Measurements from ENCODE around the gene MRTFB. TPM values are rescaled to one million over a fixed set of nuclear protein-coding genes. Genes with fewer than 3 reads are reported as not detected.

Gene MRTFB
- total RNA-seq, 1 experiment from 2014 or later, result 30.0 TPM

- intact Hi-C loops (cut with micrococcal nuclease), result no loop called here
- CTCF ChIA-PET, result interaction anchor here (0.6 to 0.9 kb wide), 2 partner anchors 85 to 86 kb away, joined by 3 read pairs; no protein-coding TSS in a partner anchor
- H3K4me1 Mint-ChIP-seq (ENCODE audit: insufficient read depth, unreplicated experiment), result peaks cover 37% of the 10 kb centered on the region
- peaks cover 14% of the 10 kb centered on the region for H3K36me3 Mint-ChIP-seq (ENCODE audit: insufficient read depth, unreplicated experiment)
- no peak overlapping the region for H3K4me3 Mint-ChIP-seq (ENCODE audit: unreplicated experiment)
- no peaks in the 10 kb centered on the region for H3K27me3 Mint-ChIP-seq (ENCODE audit: insufficient read depth, unreplicated experiment)
- no peak overlapping the region for H3K27ac Mint-ChIP-seq (ENCODE audit: low read depth, unreplicated experiment)
- no peaks in the 10 kb centered on the region for H3K9me3 Mint-ChIP-seq (ENCODE audit: unreplicated experiment)
- POLR2A ChIA-PET, result interaction anchor here (1.3 kb wide), 1 partner anchor 10 kb away, joined by 6 read pairs; no protein-coding TSS in a partner anchor
- TF ChIP-seq CTCF (IDR thresholded peaks at IDR 0.05; ENCODE audit: unreplicated experiment), result no peak
- BruUV-seq (replicated peaks), result no TSS peak
- DNase-seq (ENCODE audit: unreplicated experiment), result no peak
Measured at GRCh38 chr16:14086477-14086876, 15.4 kb downstream of the MRTFB start.

- H3K36me3 Mint-ChIP-seq (ENCODE audit: insufficient read depth, unreplicated experiment), result peaks cover 7% of the 10 kb centered on the region
- no peak overlapping the region for H3K4me3 Mint-ChIP-seq (ENCODE audit: unreplicated experiment)
- TSS peak; percentile 43 for BruUV-seq (replicated peaks)
- H3K4me1 Mint-ChIP-seq (ENCODE audit: insufficient read depth, unreplicated experiment), result peaks cover 37% of the 10 kb centered on the region
- H3K27ac Mint-ChIP-seq (ENCODE audit: low read depth, unreplicated experiment), result peak overlapping the region; percentile 47
- no peaks in the 10 kb centered on the region for H3K9me3 Mint-ChIP-seq (ENCODE audit: unreplicated experiment)
- DNase-seq (ENCODE audit: unreplicated experiment), result no peak
- ChIA-PET CTCF (interaction anchor here (0.8 to 0.9 kb wide), 3 partner anchors 22 to 167 kb away, joined by 3 read pairs; partner anchors contain the start of gene ERCC4), POLR2A (interaction anchor here (0.7 to 1.3 kb wide), 4 partner anchors 9 to 43 kb away, joined by 4 to 6 read pairs (median 4); no protein-coding TSS in a partner anchor)
- no peaks in the 10 kb centered on the region for H3K27me3 Mint-ChIP-seq (ENCODE audit: insufficient read depth, unreplicated experiment)
- intact Hi-C loops (cut with micrococcal nuclease), result no loop called here
- TF ChIP-seq CTCF (IDR thresholded peaks at IDR 0.05; ENCODE audit: unreplicated experiment), result no peak
Measured at GRCh38 chr16:14087181-14087580, 16.1 kb downstream of the MRTFB start.

GRCh38 chr16:14087590-14088154 lies 16.6 kb downstream of the MRTFB start:
- no peak for TF ChIP-seq CTCF (IDR thresholded peaks at IDR 0.05; ENCODE audit: unreplicated experiment)
- ChIA-PET POLR2A (interaction anchor here (0.7 to 1.3 kb wide), 4 partner anchors 8 to 43 kb away, joined by 4 to 6 read pairs (median 4); no protein-coding TSS in a partner anchor), CTCF (interaction anchor here (0.8 to 0.9 kb wide), 3 partner anchors 22 to 168 kb away, joined by 3 read pairs; partner anchors contain the start of gene ERCC4)
- DNase-seq (ENCODE audit: unreplicated experiment), result no peak
- Mint-ChIP-seq H3K4me3 (ENCODE audit: unreplicated experiment) (peak overlapping the region; percentile 46), H3K27me3 (ENCODE audit: insufficient read depth, unreplicated experiment) (no peaks in the 10 kb centered on the region), H3K4me1 (ENCODE audit: insufficient read depth, unreplicated experiment) (peaks cover 37% of the 10 kb centered on the region), H3K9me3 (ENCODE audit: unreplicated experiment) (no peaks in the 10 kb centered on the region), H3K27ac (ENCODE audit: low read depth, unreplicated experiment) (peak overlapping the region; percentile 47), H3K36me3 (ENCODE audit: insufficient read depth, unreplicated experiment) (peaks cover 6% of the 10 kb centered on the region)
- BruUV-seq (replicated peaks), result no TSS peak
- intact Hi-C loops (cut with micrococcal nuclease), result no loop called here

- peak; percentile 73 for DNase-seq (ENCODE audit: unreplicated experiment)
- Mint-ChIP-seq H3K4me3 (ENCODE audit: unreplicated experiment) (peak overlapping the region; percentile 46), H3K36me3 (ENCODE audit: insufficient read depth, unreplicated experiment) (peaks cover 6% of the 10 kb centered on the region), H3K4me1 (ENCODE audit: insufficient read depth, unreplicated experiment) (peaks cover 37% of the 10 kb centered on the region), H3K9me3 (ENCODE audit: unreplicated experiment) (no peaks in the 10 kb centered on the region), H3K27me3 (ENCODE audit: insufficient read depth, unreplicated experiment) (no peaks in the 10 kb centered on the region), H3K27ac (ENCODE audit: low read depth, unreplicated experiment) (peak overlapping the region; percentile 47)
- ChIA-PET POLR2A (interaction anchor here (0.7 to 1.3 kb wide), 4 partner anchors 10 to 130 kb away, joined by 3 to 4 read pairs (median 4); no protein-coding TSS in a partner anchor), CTCF (no interaction called here)
- intact Hi-C loops (cut with micrococcal nuclease), result no loop called here
- BruUV-seq (replicated peaks), result TSS peak; percentile 85
- TF ChIP-seq CTCF (IDR thresholded peaks at IDR 0.05; ENCODE audit: unreplicated experiment), result no peak
Measured at GRCh38 chr16:14088155-14088753, 17.1 kb downstream of the MRTFB start.

Data from MCF 10A (cell line).